Neural cell (in vitro differentiated cells): Measurements from ENCODE around the gene GRIN3B. TPM values are rescaled to one million over a fixed set of nuclear protein-coding genes. Genes with fewer than 3 reads are reported as not detected.

ENCODE experiments used
- H2AFZ ChIP-seq: fragments of 200-600, 300-800 bp; sonication (generic), shearing (Covaris generic); 2 replicates; pipeline ENCODE4 v1.6.0; 2014; ENCODE audit warnings: low read depth, mild to moderate bottlenecking, antibody characterized with exemption, low read length, moderate library complexity
- H3F3A ChIP-seq: fragments of 200-600 bp; shearing (Covaris generic); 2 replicates; pipeline ENCODE4 v1.6.1; 2016; ENCODE audit warnings: mild to moderate bottlenecking, moderate library complexity, mixed read lengths, antibody characterized with exemption, low read length; ENCODE audit not compliant: insufficient read depth, poor library complexity, severe bottlenecking
- H3K27ac ChIP-seq: fragments of 200-600, 300-800 bp; sonication (generic), shearing (Covaris generic); 2 replicates; pipeline ENCODE4 v1.5.1; 2014; ENCODE audit warnings: mild to moderate bottlenecking, low read length, moderate library complexity
- H3K27me3 ChIP-seq: fragments of 300-800, 200-600 bp; sonication (generic), shearing (Covaris generic); 2 replicates; pipeline ENCODE4 v1.6.0; 2014; ENCODE audit warnings: mild to moderate bottlenecking, low read depth, low read length, moderate library complexity; ENCODE audit not compliant: insufficient read depth
- H3K36me3 ChIP-seq: fragments of 300-800, 200-600 bp; sonication (generic), shearing (Covaris generic); 2 replicates; pipeline ENCODE4 v1.5.1; 2014; ENCODE audit warnings: mild to moderate bottlenecking, antibody characterized with exemption, low read length, moderate library complexity; ENCODE audit not compliant: insufficient read depth
- H3K4me2 ChIP-seq: fragments of 300-800, 200-600 bp; sonication (generic), shearing (Covaris generic); 2 replicates; pipeline ENCODE4 v1.6.0; 2014; ENCODE audit warnings: mild to moderate bottlenecking, low read length
- H3K4me3 ChIP-seq: fragments of 300-800, 200-600 bp; sonication (generic), shearing (Covaris generic); 2 replicates; pipeline ENCODE4 v1.5.1; 2014; ENCODE audit warnings: mild to moderate bottlenecking, low read length, moderate library complexity
- H3K79me2 ChIP-seq: fragments of 200-600 bp; shearing (Covaris generic); replicated peaks from 2 replicates; pipeline ENCODE4 v1.6.0; 2014; ENCODE audit warnings: mild to moderate bottlenecking, low read length, moderate library complexity; ENCODE audit not compliant: insufficient read depth
- H3K9ac ChIP-seq: fragments of 300-800, 200-600 bp; sonication (generic), shearing (Covaris generic); 2 replicates; pipeline ENCODE4 v1.6.1; 2016; ENCODE audit warnings: mild to moderate bottlenecking, low read length, mixed read lengths
- H3K9me2 ChIP-seq: fragments of 200-600 bp; shearing (Covaris generic); 2 replicates; pipeline ENCODE4 v1.6.1; 2016; ENCODE audit warnings: mild to moderate bottlenecking, low read length, mixed read lengths; ENCODE audit not compliant: insufficient read depth
- H3K9me3 ChIP-seq: fragments of 200-600, 300-800 bp; sonication (generic), shearing (Covaris generic); 2 replicates; pipeline ENCODE4 v1.6.1; 2016; ENCODE audit warnings: mild to moderate bottlenecking, mixed run types, low read length, moderate library complexity, mixed read lengths
- H4K20me1 ChIP-seq: fragments of 200-600 bp; shearing (Covaris generic); 2 replicates; pipeline ENCODE4 v1.6.1; 2016; ENCODE audit warnings: mild to moderate bottlenecking, mixed run types; ENCODE audit not compliant: insufficient read depth
- CTCF ChIP-seq: fragments of 450-650 bp; IDR thresholded peaks from 2 replicates; pipeline ENCODE4 v1.5.1; 2014; ENCODE audit warnings: antibody characterized with exemption, mild to moderate bottlenecking, moderate library complexity; ENCODE audit not compliant: poor library complexity, severe bottlenecking
- EP300 ChIP-seq: fragments of 450-650 bp; conservative IDR thresholded peaks from 2 replicates; pipeline ENCODE4 v1.6.1; 2014; ENCODE audit warnings: antibody characterized with exemption, mild to moderate bottlenecking, moderate library complexity; ENCODE audit not compliant: poor library complexity, severe bottlenecking
- EZH2 ChIP-seq: fragments of 200-600, 300-800 bp; shearing (Covaris generic), sonication (generic); IDR thresholded peaks from 2 replicates; pipeline ENCODE4 v1.6.1; 2014; ENCODE audit warnings: antibody characterized with exemption, low read length, borderline replicate concordance, mild to moderate bottlenecking; ENCODE audit not compliant: insufficient read depth, poor library complexity, severe bottlenecking
- MXI1 ChIP-seq: fragments of 450-650 bp; conservative IDR thresholded peaks from 2 replicates; pipeline ENCODE4 v1.6.1; 2014; ENCODE audit warnings: antibody characterized with exemption, mild to moderate bottlenecking; ENCODE audit not compliant: poor library complexity, severe bottlenecking
- POLR2AphosphoS5 ChIP-seq: IDR thresholded peaks from 2 replicates; pipeline ENCODE4 v1.6.1; 2012
- RAD21 ChIP-seq: fragments of 450-650 bp; conservative IDR thresholded peaks from 2 replicates; pipeline ENCODE4 v1.6.1; 2014; ENCODE audit warnings: antibody characterized with exemption, mild to moderate bottlenecking, moderate library complexity
- REST ChIP-seq: IDR thresholded peaks from 2 replicates; pipeline ENCODE4 v1.6.1; 2012; ENCODE audit warnings: borderline replicate concordance
- SMC3 ChIP-seq: fragments of 450-650 bp; conservative IDR thresholded peaks from 2 replicates; pipeline ENCODE4 v1.6.1; 2014; ENCODE audit warnings: antibody characterized with exemption, mild to moderate bottlenecking, moderate library complexity; ENCODE audit not compliant: poor library complexity
- TAF1 ChIP-seq: IDR thresholded peaks from 2 replicates; pipeline ENCODE4 v1.6.1; 2012; ENCODE audit warnings: low read depth
- polyA plus RNA-seq: library from polyadenylated mRNA; depleted of rRNA; stranded (reverse); fragments of >200 nt; gene quantifications from 2 replicates; pipeline ENCODE4 v1.2.3, GENCODE V29; 2014

Gene GRIN3B
- polyA plus RNA-seq, 1 donor from 2014 or later: 0.46 TPM

- Histone ChIP-seq H3K27ac (no peak overlapping the region), H3K79me2 (no peaks in the 10 kb centered on the region), H3K36me3 (peaks cover 5% of the 10 kb centered on the region), H3F3A (no peaks in the 10 kb centered on the region), H3K4me2 (no peak overlapping the region), H3K4me3 (no peak overlapping the region), H3K9me2 (no peaks in the 10 kb centered on the region), H3K27me3 (no peaks in the 10 kb centered on the region), H2AFZ (no peak overlapping the region), H3K9me3 (no peaks in the 10 kb centered on the region), H4K20me1 (no peaks in the 10 kb centered on the region), H3K9ac (no peak overlapping the region)
- TF ChIP-seq EZH2 (no peak), TAF1 (no peak), POLR2AphosphoS5 (no peak), SMC3 (no peak), RAD21 (no peak), CTCF (no peak), EP300 (no peak), MXI1 (no peak), REST (no peak)
Measured at GRCh38 chr19:974564-975257, 25.5 kb upstream of the GRIN3B start.

- no peaks in the 10 kb centered on the region for H3K27me3 ChIP-seq
- no peak for TF ChIP-seq TAF1
- no peak for TF ChIP-seq CTCF
- no peak for TF ChIP-seq REST
- TF ChIP-seq RAD21: no peak
- TF ChIP-seq EP300: no peak
- TF ChIP-seq EZH2: no peak
- no peak for TF ChIP-seq SMC3
- TF ChIP-seq POLR2AphosphoS5: no peak
Measured at GRCh38 chr19:976476-976875, 23.7 kb upstream of the GRIN3B start.

More at GRCh38 chr19:976476-976875, 23.7 kb upstream of the GRIN3B start:
- Histone ChIP-seq H3K4me3 (no peak overlapping the region), H3K36me3 (no peaks in the 10 kb centered on the region), H3K9me2 (no peaks in the 10 kb centered on the region), H3K9me3 (no peaks in the 10 kb centered on the region), H3K4me2 (no peak overlapping the region), H3K27ac (no peak overlapping the region), H4K20me1 (no peaks in the 10 kb centered on the region), H3K79me2 (no peaks in the 10 kb centered on the region), H3F3A (no peaks in the 10 kb centered on the region), H3K9ac (no peak overlapping the region), H2AFZ (no peak overlapping the region)
